HCT116 (cell line): ENCODE results near the gene DLG2. TPM values are rescaled to one million over a fixed set of nuclear protein-coding genes. Genes with fewer than 3 reads are reported as not detected.

Source experiments
- ATAC-seq: fragments of 200-7000 bp; cut with Tn5 transposase; 2 replicates; pipeline ENCODE4 v1.9.1; 2020; ENCODE audit warnings: mild to moderate bottlenecking, moderate library complexity
- BruUV-seq: library from RNA; stranded (reverse); fragments of 400-500 nt; replicated peaks from 2 replicates; lab custom pipeline; 2021; lab: Mats Ljungman, UMichigan
- CTCF ChIA-PET: fragments of 300-600 bp; sonication (Branson Sonifier 250); formaldehyde crosslinking; loops from one replicate; lab custom pipeline; 2021; ENCODE audit warnings: antibody characterized with exemption; lab: Charles Lee
- POLR2A ChIA-PET: fragments of 300-600, 350-600 bp; sonication (Branson Sonifier 250); formaldehyde crosslinking; loops from one replicate; lab custom pipeline; 2021; ENCODE audit warnings: antibody characterized with exemption; lab: Charles Lee
- RAD21 ChIA-PET, 2 experiments: fragments of 300-600 bp; sonication (Branson Sonifier 250); formaldehyde crosslinking; loops; one replicate each; lab custom pipeline; 2023; ENCODE audit warnings: low total read pairs in 2 of 2; ENCODE audit not compliant: uncharacterized antibody in 2 of 2, unreplicated experiment in 2 of 2, low non-redundant PET in 1 of 2; lab: Charles Lee
- DNase-seq: peaks from one replicate; pipeline ENCODE4 v3.0.0-alpha.2; 2010; ENCODE audit warnings: low read depth, low spot score
- H2AFZ ChIP-seq: fragments of 200-600 bp; shearing (Covaris generic), sonication (generic); 2 replicates; pipeline ENCODE4 v1.6.1; 2017; ENCODE audit warnings: low read depth, mixed run types, mixed read lengths, antibody characterized with exemption, low read length; ENCODE audit not compliant: poor library complexity, severe bottlenecking
- H3K27ac ChIP-seq: 2 replicates; pipeline ENCODE4 v1.5.1; 2012; ENCODE audit warnings: low read depth, low read length
- H3K27me3 ChIP-seq: fragments of 200-600 bp; sonication (generic); 2 replicates; pipeline ENCODE4 v1.6.1; 2016; ENCODE audit warnings: mixed run types, low read length, mixed read lengths; ENCODE audit not compliant: insufficient read depth
- H3K36me3 ChIP-seq, 2 experiments: fragments of 200-500 bp in 1 of 2; fragments of 200-600 bp in 1 of 2; sonication (Bioruptor generic) in 1 of 2; sonication (generic) in 1 of 2; 2 replicates each; pipeline versions ENCODE4 v1.5.1 to v1.6.1; 2014 to 2016; ENCODE audit warnings: low read length in 2 of 2, inconsistent platforms in 1 of 2, mixed read lengths in 1 of 2, mixed run types in 1 of 2; ENCODE audit not compliant: insufficient read depth in 2 of 2, control insufficient read depth in 1 of 2
- H3K4me1 ChIP-seq, 2 experiments: fragments of 200-600 bp in 1 of 2; sonication (generic) in 1 of 2; 2 replicates each; pipeline versions ENCODE4 v1.5.1 to v1.6.1; 2012 to 2017; ENCODE audit warnings: low read length in 2 of 2, inconsistent platforms in 1 of 2, mild to moderate bottlenecking in 1 of 2, mixed read lengths in 1 of 2, mixed run types in 1 of 2, moderate library complexity in 1 of 2; ENCODE audit not compliant: insufficient read depth in 2 of 2, control insufficient read depth in 1 of 2
- H3K4me2 ChIP-seq: fragments of 200-600 bp; sonication (generic); 2 replicates; pipeline ENCODE4 v1.6.1; 2017; ENCODE audit warnings: mixed run types, low read length, mixed read lengths
- H3K4me3 ChIP-seq, 2 experiments: fragments of 200-600 bp in 1 of 2; sonication (generic) in 1 of 2; replicated peaks in 1 of 2; 2 replicates each; pipeline ENCODE4 v1.5.1; 2011 to 2016; ENCODE audit warnings: low read length in 2 of 2, control low read depth in 1 of 2, low read depth in 1 of 2, mild to moderate bottlenecking in 1 of 2, mixed read lengths in 1 of 2, mixed run types in 1 of 2
- H3K79me2 ChIP-seq: fragments of 200-600 bp; sonication (generic); 2 replicates; pipeline ENCODE4 v1.6.1; 2017; ENCODE audit warnings: mild to moderate bottlenecking, mixed run types, low read length, moderate library complexity, mixed read lengths; ENCODE audit not compliant: insufficient read depth
- H3K9ac ChIP-seq: fragments of 200-600 bp; sonication (generic); 2 replicates; pipeline ENCODE4 v1.6.1; 2016; ENCODE audit warnings: low read length, mixed read lengths
- H3K9me2 ChIP-seq: fragments of 200-600 bp; sonication (generic), shearing (Covaris generic); 2 replicates; pipeline ENCODE4 v1.6.1; 2017; ENCODE audit warnings: mixed run types, mild to moderate bottlenecking, moderate library complexity; ENCODE audit not compliant: insufficient read depth
- H3K9me3 ChIP-seq, 2 experiments: fragments of 200-500 bp in 1 of 2; fragments of 200-600 bp in 1 of 2; sonication (Bioruptor generic) in 1 of 2; sonication (generic) in 1 of 2; 2 replicates each; pipeline ENCODE4 v1.6.1; 2014 to 2017; ENCODE audit warnings: low read length in 2 of 2, mixed read lengths in 2 of 2, inconsistent platforms in 1 of 2, low read depth in 1 of 2, mild to moderate bottlenecking in 1 of 2, mixed run types in 1 of 2, moderate library complexity in 1 of 2; ENCODE audit not compliant: control insufficient read depth in 1 of 2, insufficient read depth in 1 of 2
- H4K20me1 ChIP-seq: fragments of 200-600 bp; sonication (generic), shearing (Covaris generic); 2 replicates; pipeline ENCODE4 v1.6.1; 2017; ENCODE audit warnings: mixed run types, mild to moderate bottlenecking, moderate library complexity; ENCODE audit not compliant: insufficient read depth
- CTCF ChIP-seq, 3 experiments: fragments of 200-600 bp in 1 of 3; sonication (generic) in 1 of 3; IDR thresholded peaks in 2 of 3; conservative IDR thresholded peaks in 1 of 3; 2 replicates each; pipeline ENCODE4 v1.5.1; 2012 to 2017; ENCODE audit warnings: low read depth in 2 of 3, low read length in 2 of 3, antibody characterized with exemption in 1 of 3, borderline replicate concordance in 1 of 3, control low read depth in 1 of 3, mild to moderate bottlenecking in 1 of 3, mixed read lengths in 1 of 3, mixed run types in 1 of 3, moderate library complexity in 1 of 3; ENCODE audit not compliant: insufficient read depth in 1 of 3
- EZH2 ChIP-seq: fragments of 200-600 bp; sonication (generic); IDR thresholded peaks from 2 replicates; pipeline ENCODE4 v1.6.1; 2017; ENCODE audit warnings: antibody characterized with exemption, mixed run types
- POLR2AphosphoS5 ChIP-seq: IDR thresholded peaks from 2 replicates; pipeline ENCODE4 v1.6.1; 2011; ENCODE audit warnings: mild to moderate bottlenecking, low read depth, low read length, moderate library complexity
- SP1 ChIP-seq: IDR thresholded peaks from 2 replicates; pipeline ENCODE4 v1.6.1; 2012; ENCODE audit warnings: low read depth
- ZNF274 ChIP-seq: fragments of 200-500 bp; sonication (Bioruptor generic); IDR thresholded peaks from 2 replicates; pipeline ENCODE4 v1.6.1; 2014; ENCODE audit warnings: mild to moderate bottlenecking, low read depth, low read length, inconsistent platforms
- intact Hi-C: fragments of 100-400 bp; cut with micrococcal nuclease; formaldehyde crosslinking; loops from 2 replicates; pipeline ENCODE4 v1.10.0; 2022
- total RNA-seq: library from RNA; stranded (reverse); gene quantifications from one replicate; pipeline ENCODE4 v1.2.1, GENCODE V29; 2021; ENCODE audit not compliant: unreplicated experiment

The DLG2 gene
- total RNA-seq, 1 experiment from 2014 or later: 2.4 TPM

GRCh38 chr11:83815736-83816135, 1811.4 kb downstream of the DLG2 start:
- DNase-seq: no peak
- H4K20me1 ChIP-seq: no peaks in the 10 kb centered on the region
- BruUV-seq: no TSS peak
- no peaks in the 10 kb centered on the region for H3K79me2 ChIP-seq
- H3K9me2 ChIP-seq: no peaks in the 10 kb centered on the region
- CTCF ChIA-PET: interaction anchor here (0.9 to 1.2 kb wide), 2 partner anchors 523 to 948 kb away, joined by 5 to 7 read pairs; no protein-coding TSS in a partner anchor
- H3K9me3 ChIP-seq: no peaks in the 10 kb centered on the region
- H3K27me3 ChIP-seq: peaks cover 18% of the 10 kb centered on the region
- RAD21 ChIA-PET: no interaction called here
- peaks cover 0 to 4% of the 10 kb centered on the region in 2 experiments; a peak in 1 of 4 replicates for H3K4me1 ChIP-seq
- H3K36me3 ChIP-seq: no peaks in the 10 kb centered on the region
- POLR2A ChIA-PET: no interaction called here
- H3K4me3 ChIP-seq: no peak overlapping the region
- TF ChIP-seq POLR2AphosphoS5 (no peak), EZH2 (no peak)
- H2AFZ ChIP-seq: no peak overlapping the region
- no peak overlapping the region for H3K9ac ChIP-seq
- intact Hi-C loops: loop anchor here (1.0 to 5.0 kb wide), 2 partner anchors 522 to 573 kb away; no protein-coding TSS in a partner anchor
- H3K27ac ChIP-seq: no peak overlapping the region
- no peak for ATAC-seq
- no peak overlapping the region for H3K4me2 ChIP-seq

GRCh38 chr11:83813296-83813695, 1813.8 kb downstream of the DLG2 start:
- no peak overlapping the region for H3K4me3 ChIP-seq
- no peak overlapping the region for H3K4me2 ChIP-seq
- H2AFZ ChIP-seq: no peak overlapping the region
- BruUV-seq: no TSS peak
- RAD21 ChIA-PET: no interaction called here
- no peak overlapping the region for H3K9ac ChIP-seq
- POLR2A ChIA-PET: no interaction called here
- no peaks in the 10 kb centered on the region for H3K9me3 ChIP-seq
- H3K27ac ChIP-seq: no peak overlapping the region
- intact Hi-C loops: no loop called here
- peaks cover 34% of the 10 kb centered on the region for H3K27me3 ChIP-seq
- DNase-seq (no peak), ATAC-seq (no peak)
- H4K20me1 ChIP-seq: no peaks in the 10 kb centered on the region
- no peaks in the 10 kb centered on the region for H3K36me3 ChIP-seq
- H3K4me1 ChIP-seq: peaks cover 0 to 2% of the 10 kb centered on the region in 2 experiments; a peak in 1 of 4 replicates
- H3K9me2 ChIP-seq: no peaks in the 10 kb centered on the region
- TF ChIP-seq ZNF274: no peak
- TF ChIP-seq CTCF (IDR thresholded peaks at IDR 0.05 in 2 of 3, conservative IDR thresholded peaks at IDR 0.05 in 1 of 3; ENCODE audit: borderline replicate concordance in 1 of 3, insufficient read depth in 1 of 3, low read depth in 2 of 3, low read length in 2 of 3): no peak
- no peak for TF ChIP-seq SP1
- H3K79me2 ChIP-seq: no peaks in the 10 kb centered on the region
- CTCF ChIA-PET: no interaction called here
